ENCODE measurements around the gene VAV2.

VAV2 gene

GRCh38 chr9:133886563-133887501 is 105.3 kb downstream of the VAV2 start:
- no peaks in the 10 kb centered on the region for H3K4me1 Mint-ChIP-seq
- H3K9me3 Mint-ChIP-seq, result no peaks in the 10 kb centered on the region
- H3K4me3 Mint-ChIP-seq, result no peak overlapping the region
- H3K27ac Mint-ChIP-seq, result no peak overlapping the region
- H3K36me3 Mint-ChIP-seq, result no peaks in the 10 kb centered on the region
- H3K27me3 Mint-ChIP-seq, result no peaks in the 10 kb centered on the region

GRCh38 chr9:133884907-133885744 is 107.0 kb downstream of the VAV2 start:
- H3K4me3 Mint-ChIP-seq, result no peak overlapping the region
- H3K4me1 Mint-ChIP-seq, result no peaks in the 10 kb centered on the region
- no peaks in the 10 kb centered on the region for H3K27me3 Mint-ChIP-seq
- no peaks in the 10 kb centered on the region for H3K9me3 Mint-ChIP-seq
- H3K27ac Mint-ChIP-seq, result no peak overlapping the region
- H3K36me3 Mint-ChIP-seq, result no peaks in the 10 kb centered on the region

- Mint-ChIP-seq H3K4me1 (no peaks in the 10 kb centered on the region), H3K36me3 (no peaks in the 10 kb centered on the region), H3K4me3 (no peak overlapping the region), H3K27ac (no peak overlapping the region), H3K9me3 (no peaks in the 10 kb centered on the region), H3K27me3 (no peaks in the 10 kb centered on the region)
Observed at GRCh38 chr9:133882849-133883755, 109.0 kb downstream of the VAV2 start.

- Mint-ChIP-seq H3K9me3 (no peaks in the 10 kb centered on the region), H3K4me1 (no peaks in the 10 kb centered on the region), H3K4me3 (no peak overlapping the region), H3K27ac (no peak overlapping the region), H3K27me3 (no peaks in the 10 kb centered on the region), H3K36me3 (no peaks in the 10 kb centered on the region)
Observed at GRCh38 chr9:133881671-133882381, 110.3 kb downstream of the VAV2 start.

GRCh38 chr9:133880851-133881661 is 111.1 kb downstream of the VAV2 start:
- H3K4me3 Mint-ChIP-seq, result no peak overlapping the region
- H3K4me1 Mint-ChIP-seq, result no peaks in the 10 kb centered on the region
- H3K27me3 Mint-ChIP-seq, result no peaks in the 10 kb centered on the region
- no peaks in the 10 kb centered on the region for H3K36me3 Mint-ChIP-seq
- no peak overlapping the region for H3K27ac Mint-ChIP-seq
- no peaks in the 10 kb centered on the region for H3K9me3 Mint-ChIP-seq

GRCh38 chr9:133880136-133880535 is 112.0 kb downstream of the VAV2 start:
- Mint-ChIP-seq H3K9me3 (no peaks in the 10 kb centered on the region), H3K36me3 (peaks cover 1% of the 10 kb centered on the region), H3K27ac (no peak overlapping the region), H3K4me3 (no peak overlapping the region), H3K4me1 (no peaks in the 10 kb centered on the region), H3K27me3 (no peaks in the 10 kb centered on the region)

- H3K27ac Mint-ChIP-seq, result no peak overlapping the region
- no peaks in the 10 kb centered on the region for H3K27me3 Mint-ChIP-seq
- no peaks in the 10 kb centered on the region for H3K9me3 Mint-ChIP-seq
- H3K36me3 Mint-ChIP-seq, result peaks cover 1% of the 10 kb centered on the region
- H3K4me1 Mint-ChIP-seq, result no peaks in the 10 kb centered on the region
- no peak overlapping the region for H3K4me3 Mint-ChIP-seq
Observed at GRCh38 chr9:133879615-133880014, 112.5 kb downstream of the VAV2 start.

GRCh38 chr9:133878402-133878801 is 113.7 kb downstream of the VAV2 start:
- no peaks in the 10 kb centered on the region for H3K9me3 Mint-ChIP-seq
- no peaks in the 10 kb centered on the region for H3K4me1 Mint-ChIP-seq
- H3K36me3 Mint-ChIP-seq, result peaks cover 1% of the 10 kb centered on the region
- no peak overlapping the region for H3K27ac Mint-ChIP-seq
- H3K4me3 Mint-ChIP-seq, result no peak overlapping the region
- no peaks in the 10 kb centered on the region for H3K27me3 Mint-ChIP-seq

GRCh38 chr9:133877967-133878366 is 114.2 kb downstream of the VAV2 start:
- Mint-ChIP-seq H3K4me3 (no peak overlapping the region), H3K4me1 (no peaks in the 10 kb centered on the region), H3K36me3 (peaks cover 1% of the 10 kb centered on the region), H3K27ac (no peak overlapping the region), H3K27me3 (no peaks in the 10 kb centered on the region), H3K9me3 (no peaks in the 10 kb centered on the region)

GRCh38 chr9:133877327-133877726 is 114.8 kb downstream of the VAV2 start:
- Mint-ChIP-seq H3K4me1 (no peaks in the 10 kb centered on the region), H3K4me3 (no peak overlapping the region), H3K27me3 (no peaks in the 10 kb centered on the region), H3K27ac (no peak overlapping the region), H3K9me3 (no peaks in the 10 kb centered on the region), H3K36me3 (peaks cover 1% of the 10 kb centered on the region)

GRCh38 chr9:133876836-133877235 is 115.3 kb downstream of the VAV2 start:
- no peak overlapping the region for H3K27ac Mint-ChIP-seq

GRCh38 chr9:133876144-133876543 is 116.0 kb downstream of the VAV2 start:
- Mint-ChIP-seq H3K27ac (no peak overlapping the region), H3K27me3 (no peaks in the 10 kb centered on the region), H3K4me3 (no peak overlapping the region), H3K9me3 (no peaks in the 10 kb centered on the region), H3K4me1 (no peaks in the 10 kb centered on the region), H3K36me3 (peaks cover 1% of the 10 kb centered on the region)

More at GRCh38 chr9:133876836-133877235, 115.3 kb downstream of the VAV2 start:
- peaks cover 1% of the 10 kb centered on the region for H3K36me3 Mint-ChIP-seq
- H3K4me1 Mint-ChIP-seq, result no peaks in the 10 kb centered on the region
- no peaks in the 10 kb centered on the region for H3K27me3 Mint-ChIP-seq
- H3K4me3 Mint-ChIP-seq, result no peak overlapping the region
- H3K9me3 Mint-ChIP-seq, result no peaks in the 10 kb centered on the region

GRCh38 chr9:133875131-133875530 is 117.0 kb downstream of the VAV2 start:
- H3K27ac Mint-ChIP-seq, result no peak overlapping the region
- H3K4me3 Mint-ChIP-seq, result no peak overlapping the region
- H3K9me3 Mint-ChIP-seq, result no peaks in the 10 kb centered on the region
- H3K27me3 Mint-ChIP-seq, result no peaks in the 10 kb centered on the region
- H3K4me1 Mint-ChIP-seq, result peaks cover 5% of the 10 kb centered on the region
- peaks cover 1% of the 10 kb centered on the region for H3K36me3 Mint-ChIP-seq

- H3K9me3 Mint-ChIP-seq, result no peaks in the 10 kb centered on the region
- H3K4me1 Mint-ChIP-seq, result peaks cover 9% of the 10 kb centered on the region
- H3K27ac Mint-ChIP-seq, result no peak overlapping the region
- no peak overlapping the region for H3K4me3 Mint-ChIP-seq
- peaks cover 4% of the 10 kb centered on the region for H3K27me3 Mint-ChIP-seq
- H3K36me3 Mint-ChIP-seq, result peaks cover 1% of the 10 kb centered on the region
Observed at GRCh38 chr9:133874659-133875058, 117.5 kb downstream of the VAV2 start.
